SK-N-SH treated with all-trans-retinoic acid at 6 μM for 48 hours (cell line): ENCODE measurements around the gene SOD2.

Experiments
- ARNTL ChIP-seq: fragments of 450-650 bp; formaldehyde crosslinking; IDR thresholded peaks from 2 replicates; pipeline ENCODE4 v1.5.0; 2020; ENCODE audit warnings: low read depth, mild to moderate bottlenecking, moderate library complexity, borderline replicate concordance
- BACH2 ChIP-seq: fragments of 250-450 bp; sonication (Bioruptor Pico); IDR thresholded peaks from 2 replicates; pipeline ENCODE4 v1.9.0; 2021; ENCODE audit warnings: mild to moderate bottlenecking, borderline replicate concordance
- CSDC2 ChIP-seq: fragments of 250-450 bp; sonication (Bioruptor Pico); IDR thresholded peaks from 2 replicates; pipeline ENCODE4 v1.5.0; 2020; ENCODE audit warnings: mild to moderate bottlenecking, moderate library complexity
- GLIS3 ChIP-seq: fragments of 250-450 bp; sonication (Bioruptor Pico); IDR thresholded peaks from 2 replicates; pipeline ENCODE4 v1.5.0; 2020; ENCODE audit warnings: mild to moderate bottlenecking, moderate library complexity
- TOX ChIP-seq: fragments of 250-450 bp; sonication (Bioruptor Pico); IDR thresholded peaks from 2 replicates; pipeline ENCODE4 v1.8.0; 2021; ENCODE audit warnings: mild to moderate bottlenecking, moderate library complexity, borderline replicate concordance
- ZFP3 ChIP-seq: fragments of 250-450 bp; sonication (Bioruptor Pico); IDR thresholded peaks from 2 replicates; pipeline ENCODE4 v1.5.0; 2020; ENCODE audit warnings: mild to moderate bottlenecking, moderate library complexity
- ZFP30 ChIP-seq: fragments of 450-650 bp; formaldehyde crosslinking; IDR thresholded peaks from 2 replicates; pipeline ENCODE4 v1.5.0; 2022; ENCODE audit warnings: mild to moderate bottlenecking, moderate library complexity
- TF ChIP-seq, protein P1 (sequence below): fragments of 250-450 bp; sonication (Bioruptor Pico); IDR thresholded peaks from 2 replicates; pipeline ENCODE4 v1.8.0; 2020; ENCODE audit warnings: mild to moderate bottlenecking, moderate library complexity, borderline replicate concordance
- TF ChIP-seq, protein P2 (sequence below): fragments of 250-450 bp; sonication (Bioruptor Pico); IDR thresholded peaks from 2 replicates; pipeline ENCODE4 v1.8.0; 2021; ENCODE audit warnings: low read depth, mild to moderate bottlenecking, moderate library complexity, borderline replicate concordance
- TF ChIP-seq, protein P3 (sequence below): fragments of 250-450 bp; sonication (Bioruptor Pico); IDR thresholded peaks from 2 replicates; pipeline ENCODE4 v1.5.1; 2020; ENCODE audit warnings: low read depth, mild to moderate bottlenecking, moderate library complexity
- TF ChIP-seq, protein P4 (sequence below): fragments of 250-450 bp; sonication (Bioruptor Pico); IDR thresholded peaks from 2 replicates; pipeline ENCODE4 v1.5.1; 2021; ENCODE audit warnings: mild to moderate bottlenecking, moderate library complexity

DNA sequence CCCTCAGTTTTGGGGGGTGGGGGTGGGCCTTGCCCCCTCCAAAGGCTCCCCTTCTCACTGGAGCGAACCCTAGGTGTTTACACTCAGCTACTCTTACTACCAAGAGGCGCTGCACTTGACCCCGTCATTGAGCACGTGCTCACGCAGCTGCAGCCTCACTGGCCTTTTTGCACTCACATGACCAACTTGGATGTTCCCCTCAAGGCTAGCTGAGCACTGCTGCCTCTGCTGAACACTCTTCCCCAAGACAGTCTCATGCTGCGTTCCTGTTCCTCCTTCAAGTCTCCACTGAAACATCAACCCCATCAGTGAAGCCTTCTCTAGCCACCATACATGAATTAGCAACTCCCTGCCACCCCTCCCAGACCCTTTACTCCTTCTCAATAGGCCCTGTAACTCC, 4.0 kb downstream of the SOD2 start:
- TF ChIP-seq ZFP30 (CRISPR knock-in tag) = no peak
- no peak for TF ChIP-seq GLIS3 (CRISPR knock-in tag)
- TF ChIP-seq, protein P1, sequence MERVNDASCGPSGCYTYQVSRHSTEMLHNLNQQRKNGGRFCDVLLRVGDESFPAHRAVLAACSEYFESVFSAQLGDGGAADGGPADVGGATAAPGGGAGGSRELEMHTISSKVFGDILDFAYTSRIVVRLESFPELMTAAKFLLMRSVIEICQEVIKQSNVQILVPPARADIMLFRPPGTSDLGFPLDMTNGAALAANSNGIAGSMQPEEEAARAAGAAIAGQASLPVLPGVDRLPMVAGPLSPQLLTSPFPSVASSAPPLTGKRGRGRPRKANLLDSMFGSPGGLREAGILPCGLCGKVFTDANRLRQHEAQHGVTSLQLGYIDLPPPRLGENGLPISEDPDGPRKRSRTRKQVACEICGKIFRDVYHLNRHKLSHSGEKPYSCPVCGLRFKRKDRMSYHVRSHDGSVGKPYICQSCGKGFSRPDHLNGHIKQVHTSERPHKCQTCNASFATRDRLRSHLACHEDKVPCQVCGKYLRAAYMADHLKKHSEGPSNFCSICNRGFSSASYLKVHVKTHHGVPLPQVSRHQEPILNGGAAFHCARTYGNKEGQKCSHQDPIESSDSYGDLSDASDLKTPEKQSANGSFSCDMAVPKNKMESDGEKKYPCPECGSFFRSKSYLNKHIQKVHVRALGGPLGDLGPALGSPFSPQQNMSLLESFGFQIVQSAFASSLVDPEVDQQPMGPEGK (CRISPR knock-in tag) = no peak
- TF ChIP-seq, protein P2, sequence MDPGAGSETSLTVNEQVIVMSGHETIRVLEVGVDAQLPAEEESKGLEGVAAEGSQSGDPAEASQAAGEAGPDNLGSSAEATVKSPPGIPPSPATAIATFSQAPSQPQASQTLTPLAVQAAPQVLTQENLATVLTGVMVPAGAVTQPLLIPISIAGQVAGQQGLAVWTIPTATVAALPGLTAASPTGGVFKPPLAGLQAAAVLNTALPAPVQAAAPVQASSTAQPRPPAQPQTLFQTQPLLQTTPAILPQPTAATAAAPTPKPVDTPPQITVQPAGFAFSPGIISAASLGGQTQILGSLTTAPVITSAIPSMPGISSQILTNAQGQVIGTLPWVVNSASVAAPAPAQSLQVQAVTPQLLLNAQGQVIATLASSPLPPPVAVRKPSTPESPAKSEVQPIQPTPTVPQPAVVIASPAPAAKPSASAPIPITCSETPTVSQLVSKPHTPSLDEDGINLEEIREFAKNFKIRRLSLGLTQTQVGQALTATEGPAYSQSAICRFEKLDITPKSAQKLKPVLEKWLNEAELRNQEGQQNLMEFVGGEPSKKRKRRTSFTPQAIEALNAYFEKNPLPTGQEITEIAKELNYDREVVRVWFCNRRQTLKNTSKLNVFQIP = no peak
- TF ChIP-seq CSDC2 (CRISPR knock-in tag) = no peak
- TF ChIP-seq BACH2 = no peak
- TF ChIP-seq TOX (CRISPR knock-in tag) = no peak
- TF ChIP-seq ZFP3 = no peak
- TF ChIP-seq ARNTL (CRISPR knock-in tag) = no peak
- TF ChIP-seq, protein P3, sequence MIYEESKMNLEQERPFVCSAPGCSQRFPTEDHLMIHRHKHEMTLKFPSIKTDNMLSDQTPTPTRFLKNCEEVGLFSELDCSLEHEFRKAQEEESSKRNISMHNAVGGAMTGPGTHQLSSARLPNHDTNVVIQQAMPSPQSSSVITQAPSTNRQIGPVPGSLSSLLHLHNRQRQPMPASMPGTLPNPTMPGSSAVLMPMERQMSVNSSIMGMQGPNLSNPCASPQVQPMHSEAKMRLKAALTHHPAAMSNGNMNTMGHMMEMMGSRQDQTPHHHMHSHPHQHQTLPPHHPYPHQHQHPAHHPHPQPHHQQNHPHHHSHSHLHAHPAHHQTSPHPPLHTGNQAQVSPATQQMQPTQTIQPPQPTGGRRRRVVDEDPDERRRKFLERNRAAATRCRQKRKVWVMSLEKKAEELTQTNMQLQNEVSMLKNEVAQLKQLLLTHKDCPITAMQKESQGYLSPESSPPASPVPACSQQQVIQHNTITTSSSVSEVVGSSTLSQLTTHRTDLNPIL (CRISPR knock-in tag) = no peak
- TF ChIP-seq, protein P4, sequence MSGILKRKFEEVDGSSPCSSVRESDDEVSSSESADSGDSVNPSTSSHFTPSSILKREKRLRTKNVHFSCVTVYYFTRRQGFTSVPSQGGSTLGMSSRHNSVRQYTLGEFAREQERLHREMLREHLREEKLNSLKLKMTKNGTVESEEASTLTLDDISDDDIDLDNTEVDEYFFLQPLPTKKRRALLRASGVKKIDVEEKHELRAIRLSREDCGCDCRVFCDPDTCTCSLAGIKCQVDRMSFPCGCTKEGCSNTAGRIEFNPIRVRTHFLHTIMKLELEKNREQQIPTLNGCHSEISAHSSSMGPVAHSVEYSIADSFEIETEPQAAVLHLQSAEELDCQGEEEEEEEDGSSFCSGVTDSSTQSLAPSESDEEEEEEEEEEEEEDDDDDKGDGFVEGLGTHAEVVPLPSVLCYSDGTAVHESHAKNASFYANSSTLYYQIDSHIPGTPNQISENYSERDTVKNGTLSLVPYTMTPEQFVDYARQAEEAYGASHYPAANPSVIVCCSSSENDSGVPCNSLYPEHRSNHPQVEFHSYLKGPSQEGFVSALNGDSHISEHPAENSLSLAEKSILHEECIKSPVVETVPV (CRISPR knock-in tag) = no peak
